Esophagus squamous epithelium (tissue), 4 donors: ENCODE results near the gene KCNK17.

Experiments used
- POLR2A ChIP-seq, 4 donors: fragments of 450-650 bp; IDR thresholded peaks; one replicate each; pipeline ENCODE4 v1.6.1; 2017; ENCODE audit warnings: antibody characterized with exemption in 4 of 4, mild to moderate bottlenecking in 4 of 4, moderate library complexity in 3 of 4
- TF ChIP-seq, protein P1 (sequence below), 6 experiments: fragments of 450-650 bp in 4 of 6; fragments of 200-600 bp in 2 of 6; sonication (generic) in 2 of 6; IDR thresholded peaks; one replicate each; pipeline ENCODE4 v1.5.1; 2016 to 2019; ENCODE audit warnings: antibody characterized with exemption in 6 of 6, mild to moderate bottlenecking in 4 of 6, moderate library complexity in 4 of 6

DNA sequence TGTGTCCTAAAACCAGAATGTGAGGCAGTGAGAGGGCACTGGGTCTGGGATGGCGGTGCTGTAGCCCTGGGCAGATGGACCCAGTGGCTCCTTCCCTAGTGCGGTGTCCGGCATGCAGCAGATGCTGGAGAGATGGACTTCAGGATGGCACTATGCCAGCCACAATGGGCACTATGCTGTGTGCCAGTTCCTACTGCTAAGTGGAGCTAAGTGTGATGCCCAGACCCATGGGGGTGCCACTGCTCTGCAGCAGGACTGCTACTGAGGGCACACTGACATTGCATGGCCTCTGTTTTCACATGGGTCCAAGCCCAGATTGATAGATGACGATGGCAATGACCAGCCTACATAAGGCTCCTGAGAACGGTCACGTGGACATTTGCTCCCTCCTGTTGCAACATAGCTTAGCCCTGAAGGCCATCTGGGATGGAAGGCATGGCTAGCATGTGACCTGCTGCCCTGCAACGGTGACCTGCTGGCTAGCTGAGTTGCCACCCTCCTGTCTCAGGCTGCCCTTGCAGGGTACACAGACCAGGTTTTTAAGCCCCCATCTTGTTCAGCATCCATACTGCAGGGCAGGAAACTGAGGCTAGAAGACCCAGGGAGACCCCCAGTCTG is 39.6 kb upstream of the KCNK17 start:
- TF ChIP-seq, protein P1, sequence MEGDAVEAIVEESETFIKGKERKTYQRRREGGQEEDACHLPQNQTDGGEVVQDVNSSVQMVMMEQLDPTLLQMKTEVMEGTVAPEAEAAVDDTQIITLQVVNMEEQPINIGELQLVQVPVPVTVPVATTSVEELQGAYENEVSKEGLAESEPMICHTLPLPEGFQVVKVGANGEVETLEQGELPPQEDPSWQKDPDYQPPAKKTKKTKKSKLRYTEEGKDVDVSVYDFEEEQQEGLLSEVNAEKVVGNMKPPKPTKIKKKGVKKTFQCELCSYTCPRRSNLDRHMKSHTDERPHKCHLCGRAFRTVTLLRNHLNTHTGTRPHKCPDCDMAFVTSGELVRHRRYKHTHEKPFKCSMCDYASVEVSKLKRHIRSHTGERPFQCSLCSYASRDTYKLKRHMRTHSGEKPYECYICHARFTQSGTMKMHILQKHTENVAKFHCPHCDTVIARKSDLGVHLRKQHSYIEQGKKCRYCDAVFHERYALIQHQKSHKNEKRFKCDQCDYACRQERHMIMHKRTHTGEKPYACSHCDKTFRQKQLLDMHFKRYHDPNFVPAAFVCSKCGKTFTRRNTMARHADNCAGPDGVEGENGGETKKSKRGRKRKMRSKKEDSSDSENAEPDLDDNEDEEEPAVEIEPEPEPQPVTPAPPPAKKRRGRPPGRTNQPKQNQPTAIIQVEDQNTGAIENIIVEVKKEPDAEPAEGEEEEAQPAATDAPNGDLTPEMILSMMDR (IDR thresholded peaks at IDR 0.05), result no peak
- TF ChIP-seq POLR2A (IDR thresholded peaks at IDR 0.05), result no peak
